ENCODE results near the gene ENHO. TPM values are rescaled to one million over a fixed set of nuclear protein-coding genes. Genes with fewer than 3 reads are reported as not detected.
"Not testable (repeated sequence)": the region's sequence is repeated elsewhere in the genome, so short reads cannot be mapped to it uniquely, and the experiment has no call there.

ENHO gene
- total and polyA plus RNA-seq, 9 donors, result 2.8 to 6.1 (median 4.7) TPM

- DNase-seq, result no peak
- no peaks in the 10 kb centered on the region for H3K36me3 ChIP-seq (ENCODE audit: control insufficient read depth, insufficient read depth, low read length)
- no peak overlapping the region for H3K4me3 ChIP-seq (ENCODE audit: low read length)
- no peak overlapping the region for H3K27ac ChIP-seq (ENCODE audit: low read length)
- peaks cover 11% of the 10 kb centered on the region for H3K27me3 ChIP-seq (ENCODE audit: control insufficient read depth, insufficient read depth, low read length)
- no peaks in the 10 kb centered on the region for H3K4me1 ChIP-seq (ENCODE audit: control insufficient read depth, insufficient read depth, low read length)
- WGBS (ENCODE audit: insufficient coverage), result no CpG with 5 or more reads among the region's 6 CpGs
- no peaks in the 10 kb centered on the region for H3K9me3 ChIP-seq (replicated peaks; ENCODE audit: control insufficient read depth, low read depth, low read length)
These were observed 37.0 kb downstream of the ENHO start for GRCh38 chr9:34485822-34486221.

GRCh38 chr9:34484678-34485077 lies 38.1 kb downstream of the ENHO start:
- no peak overlapping the region for H3K27ac ChIP-seq (ENCODE audit: low read length)
- no peaks in the 10 kb centered on the region for H3K9me3 ChIP-seq (replicated peaks; ENCODE audit: control insufficient read depth, low read depth, low read length)
- no peaks in the 10 kb centered on the region for H3K4me1 ChIP-seq (ENCODE audit: control insufficient read depth, insufficient read depth, low read length)
- no peak overlapping the region for H3K4me3 ChIP-seq (ENCODE audit: low read length)
- no peak for DNase-seq
- H3K36me3 ChIP-seq (ENCODE audit: control insufficient read depth, insufficient read depth, low read length), result no peaks in the 10 kb centered on the region
- H3K27me3 ChIP-seq (ENCODE audit: control insufficient read depth, insufficient read depth, low read length), result peaks cover 9% of the 10 kb centered on the region

GRCh38 chr9:34482746-34483145 lies 40.0 kb downstream of the ENHO start:
- not testable (repeated sequence) for H3K36me3 ChIP-seq (ENCODE audit: control insufficient read depth, insufficient read depth, low read length); H3K4me1 ChIP-seq (ENCODE audit: control insufficient read depth, insufficient read depth, low read length); H3K27me3 ChIP-seq (ENCODE audit: control insufficient read depth, insufficient read depth, low read length); H3K9me3 ChIP-seq (replicated peaks; ENCODE audit: control insufficient read depth, low read depth, low read length); H3K4me3 ChIP-seq (ENCODE audit: low read length); H3K27ac ChIP-seq (ENCODE audit: low read length); DNase-seq
- 87% methylated on average over 10 of the region's 27 CpGs for WGBS (ENCODE audit: insufficient coverage)

- WGBS (ENCODE audit: insufficient coverage), result 55% methylated on average over 3 of the region's 13 CpGs
These were observed 41.2 kb downstream of the ENHO start for GRCh38 chr9:34481620-34482019.

GRCh38 chr9:34479431-34479866 lies 43.3 kb downstream of the ENHO start:
- H3K4me1 ChIP-seq (ENCODE audit: control insufficient read depth, insufficient read depth, low read length), result no peaks in the 10 kb centered on the region
- WGBS (ENCODE audit: insufficient coverage), result 0% methylated on average over 2 of the region's 5 CpGs
- H3K9me3 ChIP-seq (replicated peaks; ENCODE audit: control insufficient read depth, low read depth, low read length), result no peaks in the 10 kb centered on the region
- no peaks in the 10 kb centered on the region for H3K36me3 ChIP-seq (ENCODE audit: control insufficient read depth, insufficient read depth, low read length)
- no peak for DNase-seq
- H3K4me3 ChIP-seq (ENCODE audit: low read length), result no peak overlapping the region
- H3K27ac ChIP-seq (ENCODE audit: low read length), result no peak overlapping the region
- H3K27me3 ChIP-seq (ENCODE audit: control insufficient read depth, insufficient read depth, low read length), result peaks cover 5% of the 10 kb centered on the region

More at GRCh38 chr9:34481620-34482019, 41.2 kb downstream of the ENHO start:
- H3K4me1 ChIP-seq (ENCODE audit: control insufficient read depth, insufficient read depth, low read length); H3K36me3 ChIP-seq (ENCODE audit: control insufficient read depth, insufficient read depth, low read length); H3K27ac ChIP-seq (ENCODE audit: low read length); H3K4me3 ChIP-seq (ENCODE audit: low read length); H3K9me3 ChIP-seq (replicated peaks; ENCODE audit: control insufficient read depth, low read depth, low read length); DNase-seq; H3K27me3 ChIP-seq (ENCODE audit: control insufficient read depth, insufficient read depth, low read length): not testable (repeated sequence)

GRCh38 chr9:34477541-34477940 lies 45.2 kb downstream of the ENHO start:
- H3K4me3 ChIP-seq (ENCODE audit: low read length), result no peak overlapping the region
- DNase-seq, result no peak
- H3K9me3 ChIP-seq (replicated peaks; ENCODE audit: control insufficient read depth, low read depth, low read length), result no peaks in the 10 kb centered on the region
- peaks cover 5% of the 10 kb centered on the region for H3K27me3 ChIP-seq (ENCODE audit: control insufficient read depth, insufficient read depth, low read length)
- H3K4me1 ChIP-seq (ENCODE audit: control insufficient read depth, insufficient read depth, low read length), result no peaks in the 10 kb centered on the region
- no peaks in the 10 kb centered on the region for H3K36me3 ChIP-seq (ENCODE audit: control insufficient read depth, insufficient read depth, low read length)
- 100% methylated on average over 1 of the region's 1 CpG for WGBS (ENCODE audit: insufficient coverage)
- no peak overlapping the region for H3K27ac ChIP-seq (ENCODE audit: low read length)

GRCh38 chr9:34475097-34475496 lies 47.7 kb downstream of the ENHO start:
- Histone ChIP-seq H3K9me3 (replicated peaks; ENCODE audit: control insufficient read depth, low read depth, low read length) (no peaks in the 10 kb centered on the region), H3K36me3 (ENCODE audit: control insufficient read depth, insufficient read depth, low read length) (no peaks in the 10 kb centered on the region), H3K4me1 (ENCODE audit: control insufficient read depth, insufficient read depth, low read length) (no peaks in the 10 kb centered on the region), H3K27ac (ENCODE audit: low read length) (no peak overlapping the region), H3K27me3 (ENCODE audit: control insufficient read depth, insufficient read depth, low read length) (peaks cover 5% of the 10 kb centered on the region), H3K4me3 (ENCODE audit: low read length) (no peak overlapping the region)
- no peak for DNase-seq
- WGBS (ENCODE audit: insufficient coverage), result 0% methylated on average over 2 of the region's 3 CpGs

Other genes starting within 250 kb of the ENHO start
- gene KIF24, start 193.7 kb downstream of the ENHO start, total RNA-seq, result 10.3 TPM
- gene KIF24, start 193.7 kb downstream of the ENHO start, polyA plus RNA-seq (ENCODE audit: insufficient read depth in 1 of 8, insufficient read length in 8 of 8, low replicate concordance in 1 of 8), result 10 to 100 TPM in 7 of 8 donors, 1 to 10 TPM in 1; 6.8 to 26.3 (median 19.8) TPM
- 22.5 TPM for gene NUDT2, start 193.4 kb downstream of the ENHO start, total RNA-seq
- gene NUDT2, start 193.4 kb downstream of the ENHO start, polyA plus RNA-seq (ENCODE audit: insufficient read depth in 1 of 8, insufficient read length in 8 of 8, low replicate concordance in 1 of 8), result 10 to 100 TPM; 22.1 to 31.5 (median 26.9) TPM
- 8.1 TPM for gene MYORG, start 146.1 kb downstream of the ENHO start, total RNA-seq
- 10 to 100 TPM; 11.0 to 20.3 (median 16.3) TPM for gene MYORG, start 146.1 kb downstream of the ENHO start, polyA plus RNA-seq (ENCODE audit: insufficient read depth in 1 of 8, insufficient read length in 8 of 8, low replicate concordance in 1 of 8)
- gene FAM219A, start 64.4 kb downstream of the ENHO start, total RNA-seq, result 6.0 TPM
- gene FAM219A, start 64.4 kb downstream of the ENHO start, polyA plus RNA-seq (ENCODE audit: insufficient read depth in 1 of 8, insufficient read length in 8 of 8, low replicate concordance in 1 of 8), result 10 to 100 TPM; 10.6 to 13.3 (median 11.8) TPM
- 0.13 TPM for gene DNAI1, start 64.2 kb downstream of the ENHO start, total RNA-seq
- gene DNAI1, start 64.2 kb downstream of the ENHO start, polyA plus RNA-seq (ENCODE audit: insufficient read depth in 1 of 8, insufficient read length in 8 of 8, low replicate concordance in 1 of 8), result under 1 TPM in 3 of 8 donors, not detected in 5; 0.18 to 0.29 (median 0.25) TPM
- gene CNTFR, start 66.7 kb upstream of the ENHO start, total RNA-seq, result 22.1 TPM
- 10 to 100 TPM; 32.6 to 88.6 (median 63.2) TPM for gene CNTFR, start 66.7 kb upstream of the ENHO start, polyA plus RNA-seq (ENCODE audit: insufficient read depth in 1 of 8, insufficient read length in 8 of 8, low replicate concordance in 1 of 8)
- gene RPP25L, start 89.1 kb upstream of the ENHO start, total RNA-seq, result 26.1 TPM
- 10 to 100 TPM; 20.4 to 25.9 (median 22.0) TPM for gene RPP25L, start 89.1 kb upstream of the ENHO start, polyA plus RNA-seq (ENCODE audit: insufficient read depth in 1 of 8, insufficient read length in 8 of 8, low replicate concordance in 1 of 8)
- 67.4 TPM for gene DCTN3, start 97.5 kb upstream of the ENHO start, total RNA-seq
- 10 to 100 TPM; 69.0 to 78.7 (median 71.4) TPM for gene DCTN3, start 97.5 kb upstream of the ENHO start, polyA plus RNA-seq (ENCODE audit: insufficient read depth in 1 of 8, insufficient read length in 8 of 8, low replicate concordance in 1 of 8)
- gene ARID3C, start 106.1 kb upstream of the ENHO start, total RNA-seq, result 0.09 TPM
- gene ARID3C, start 106.1 kb upstream of the ENHO start, polyA plus RNA-seq (ENCODE audit: insufficient read depth in 1 of 8, insufficient read length in 8 of 8, low replicate concordance in 1 of 8), result under 1 TPM in 4 of 8 donors, not detected in 4; 0.07 to 0.15 (median 0.13) TPM
- 27.0 TPM for gene SIGMAR1, start 114.8 kb upstream of the ENHO start, total RNA-seq
- gene SIGMAR1, start 114.8 kb upstream of the ENHO start, polyA plus RNA-seq (ENCODE audit: insufficient read depth in 1 of 8, insufficient read length in 8 of 8, low replicate concordance in 1 of 8), result 10 to 100 TPM; 44.0 to 62.8 (median 57.1) TPM
- gene GALT, start 123.7 kb upstream of the ENHO start, total RNA-seq, result 43.5 TPM
- gene GALT, start 123.7 kb upstream of the ENHO start, polyA plus RNA-seq (ENCODE audit: insufficient read depth in 1 of 8, insufficient read length in 8 of 8, low replicate concordance in 1 of 8), result 10 to 100 TPM; 29.5 to 53.5 (median 40.4) TPM
- 142 TPM for gene IL11RA, start 129.2 kb upstream of the ENHO start, total RNA-seq
- 100 to 1,000 TPM in 7 of 8 donors, 10 to 100 TPM in 1; 95.8 to 181 (median 133) TPM for gene IL11RA, start 129.2 kb upstream of the ENHO start, polyA plus RNA-seq (ENCODE audit: insufficient read depth in 1 of 8, insufficient read length in 8 of 8, low replicate concordance in 1 of 8)
- gene CCL27, start 139.7 kb upstream of the ENHO start, total RNA-seq, result 0.31 TPM
- 1 to 10 TPM in 1 of 8 donors, under 1 TPM in 6, not detected in 1; 0.53 to 1.1 (median 0.63) TPM for gene CCL27, start 139.7 kb upstream of the ENHO start, polyA plus RNA-seq (ENCODE audit: insufficient read depth in 1 of 8, insufficient read length in 8 of 8, low replicate concordance in 1 of 8)
- 0.35 TPM for gene CCL19, start 168.3 kb upstream of the ENHO start, total RNA-seq
- under 1 TPM in 4 of 8 donors, not detected in 4; 0.16 to 0.48 (median 0.29) TPM for gene CCL19, start 168.3 kb upstream of the ENHO start, polyA plus RNA-seq (ENCODE audit: insufficient read depth in 1 of 8, insufficient read length in 8 of 8, low replicate concordance in 1 of 8)
- 13.5 TPM for gene CCL21, start 187.1 kb upstream of the ENHO start, total RNA-seq
- 10 to 100 TPM in 6 of 8 donors, 1 to 10 TPM in 2; 4.4 to 25.2 (median 18.2) TPM for gene CCL21, start 187.1 kb upstream of the ENHO start, polyA plus RNA-seq (ENCODE audit: insufficient read depth in 1 of 8, insufficient read length in 8 of 8, low replicate concordance in 1 of 8)